Measurements from ENCODE around the gene RHOXF2. TPM values are rescaled to one million over a fixed set of nuclear protein-coding genes. Genes with fewer than 3 reads are reported as not detected.
"Not testable (repeated sequence)": the region's sequence is repeated elsewhere in the genome, so short reads cannot be mapped to it uniquely, and the experiment has no call there.

RHOXF2 gene
- total RNA-seq, 1 donor: not detected

DNA sequence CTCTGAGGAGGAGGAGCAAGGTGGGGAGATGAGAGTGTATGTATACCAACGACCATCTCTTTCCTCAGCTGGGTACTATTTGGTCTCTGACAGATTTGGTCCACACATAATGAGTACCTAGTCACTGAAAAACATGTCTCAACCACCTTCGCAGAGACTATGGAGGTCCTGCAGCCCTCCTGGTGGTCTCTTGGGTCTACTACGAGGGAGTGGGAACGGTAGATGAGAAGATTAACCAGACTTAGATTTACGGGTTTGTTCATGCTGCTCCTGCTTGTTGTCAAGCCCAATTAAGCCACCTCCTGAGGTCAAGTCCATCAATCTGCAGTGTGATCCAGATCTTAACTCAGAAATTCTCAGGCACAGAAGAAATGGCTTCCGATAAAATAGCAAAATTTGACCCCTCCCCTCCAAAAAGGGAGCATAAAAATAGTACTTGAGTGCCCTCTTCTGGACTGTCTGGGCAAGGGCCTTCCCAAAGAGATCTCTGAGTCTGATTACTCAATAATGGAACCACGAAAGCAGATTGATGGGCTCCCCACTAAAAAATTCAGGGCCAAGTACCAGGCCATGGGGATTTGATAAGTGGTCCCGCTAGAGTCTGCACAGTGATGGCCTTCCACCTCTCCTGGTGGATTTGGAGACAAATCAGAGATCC is 38.3 kb downstream of the RHOXF2 start:
- DNase-seq (ENCODE audit: low read depth in 2 of 3, low spot score in 2 of 3): not testable (repeated sequence)

DNA sequence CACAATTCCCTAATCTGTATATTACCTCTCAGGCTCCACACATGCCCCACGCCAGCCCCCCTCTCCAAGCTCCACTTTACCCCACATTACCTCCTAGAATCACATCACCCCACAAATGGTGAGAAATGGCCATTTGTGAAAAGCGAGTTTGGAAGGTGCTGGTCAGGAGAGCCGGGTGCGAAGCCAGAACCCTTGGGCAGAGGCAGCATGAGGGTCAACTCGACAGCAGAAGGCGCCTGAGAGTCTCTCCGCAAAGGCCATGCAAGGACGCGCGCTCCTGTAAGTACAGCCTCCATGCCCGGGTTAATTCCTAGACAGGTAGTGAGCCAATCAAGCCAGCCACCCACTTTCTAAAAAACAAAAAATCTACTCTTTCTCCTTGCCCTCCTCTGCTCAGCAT is 42.4 kb downstream of the RHOXF2 start:
- no peak for DNase-seq (ENCODE audit: low read depth in 2 of 3, low spot score in 2 of 3)

DNA sequence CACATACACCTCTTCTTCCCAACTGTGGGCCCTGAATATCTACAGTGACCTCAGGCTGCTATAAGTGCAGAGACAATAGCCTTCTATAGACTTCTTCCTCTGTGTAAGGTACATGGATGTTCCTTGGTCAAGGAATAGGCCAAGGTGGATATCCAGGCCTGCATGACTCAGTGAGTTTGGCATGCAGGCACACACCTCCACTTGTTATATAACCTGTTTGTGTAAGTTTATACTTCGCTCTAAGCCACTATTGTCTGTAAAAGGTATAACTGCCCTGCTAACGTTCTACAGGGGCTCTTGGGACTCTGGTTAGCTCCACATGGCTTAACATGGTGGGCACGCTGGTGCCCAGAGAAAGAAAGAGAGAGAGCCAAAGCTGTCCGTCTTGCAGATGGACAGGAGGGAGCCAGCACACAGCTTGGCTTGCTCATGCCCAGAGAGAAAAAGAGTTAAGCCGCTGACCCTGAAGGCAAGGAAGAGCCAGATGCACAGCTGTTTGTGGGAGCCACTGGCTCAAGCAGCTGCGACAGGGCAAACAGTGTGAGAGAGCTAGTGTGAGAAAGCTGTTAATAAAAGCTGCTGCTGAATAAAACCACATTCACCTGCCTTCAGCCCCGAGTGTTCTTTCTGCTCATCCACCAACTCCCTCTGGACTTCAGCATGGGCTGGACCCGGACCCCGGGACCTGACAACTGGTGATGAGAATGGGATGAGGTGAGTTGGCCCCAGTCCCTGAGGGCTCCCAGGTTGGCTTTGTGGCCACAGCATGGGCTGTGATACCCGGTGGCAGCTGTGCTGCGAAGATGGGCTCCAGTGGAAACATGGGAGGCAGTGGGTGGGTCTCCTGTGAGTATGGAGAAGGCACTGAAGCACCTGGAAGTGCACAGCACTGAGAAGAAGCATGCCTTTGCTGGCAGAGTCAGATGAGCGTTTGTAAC is 47.7 kb downstream of the RHOXF2 start:
- DNase-seq (ENCODE audit: low read depth in 2 of 3, low spot score in 2 of 3): no peak

DNA sequence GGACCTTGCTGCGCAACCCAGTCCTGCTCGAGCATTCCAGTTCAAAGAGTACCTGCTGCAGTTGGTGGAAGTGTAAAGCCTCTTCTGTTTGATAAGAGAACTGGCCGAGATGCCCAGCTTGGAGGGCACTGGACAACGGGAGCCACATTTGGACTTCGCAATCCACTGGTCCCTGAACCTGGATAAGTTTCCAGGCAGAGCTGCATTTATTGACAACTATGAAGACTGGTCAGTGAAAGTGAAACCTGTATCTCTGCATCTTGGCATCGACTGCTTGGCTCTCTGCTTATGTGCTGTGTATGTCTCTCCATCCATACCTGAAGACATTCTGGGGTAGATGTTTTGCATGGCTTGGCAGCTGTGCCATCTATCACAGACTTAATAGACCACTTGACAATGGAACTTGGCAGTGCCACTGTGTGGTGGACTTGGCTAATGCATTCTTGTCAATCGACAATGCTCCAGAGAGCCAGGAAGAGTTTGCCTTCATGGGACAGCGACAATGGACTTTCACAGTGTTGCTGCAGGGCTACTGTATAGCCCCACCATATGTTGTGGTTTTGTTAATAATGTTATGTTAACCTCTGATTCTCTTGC is 48.7 kb downstream of the RHOXF2 start:
- DNase-seq (ENCODE audit: low read depth in 2 of 3, low spot score in 2 of 3): no peak

DNA sequence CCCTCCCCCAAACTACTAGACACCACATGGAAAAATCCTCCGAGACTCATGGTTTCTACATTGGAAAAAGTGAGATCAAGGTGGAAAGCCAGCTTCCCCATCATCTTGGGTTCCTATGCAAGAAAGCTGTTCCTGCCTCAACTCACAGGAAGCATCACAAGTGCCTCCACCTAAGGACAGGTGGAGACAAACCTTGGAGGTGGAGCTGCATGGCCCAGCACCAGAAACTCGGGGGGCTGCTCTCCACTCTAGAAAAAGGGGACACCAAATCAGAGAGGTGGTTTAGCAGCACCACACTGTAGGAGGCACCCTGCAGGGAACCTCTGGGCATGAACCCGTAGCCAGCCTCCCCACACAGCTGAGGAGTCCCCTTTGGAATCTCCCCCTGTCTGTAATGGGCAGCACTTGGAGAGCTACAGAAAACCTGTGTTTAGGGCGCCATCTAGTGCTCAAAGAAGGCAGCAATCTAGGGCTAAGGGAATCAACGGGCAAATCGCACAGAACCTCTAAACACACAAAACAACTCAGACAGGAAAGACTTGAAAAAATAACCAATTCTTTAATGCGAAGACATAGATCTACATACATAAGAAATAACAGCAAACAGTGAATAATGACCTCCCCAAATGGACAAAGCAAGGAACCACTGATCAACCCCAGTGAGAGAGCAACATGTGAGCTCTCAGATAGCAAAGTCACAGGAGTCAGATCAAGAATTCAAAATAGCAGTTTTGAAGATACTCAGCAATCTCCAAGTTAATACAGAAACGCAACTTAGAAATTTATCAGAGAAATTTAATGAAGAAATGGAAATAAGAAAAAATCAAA is 55.2 kb downstream of the RHOXF2 start:
- DNase-seq (ENCODE audit: low read depth in 2 of 3, low spot score in 2 of 3): peak; percentile 21 to 75 (median 46)

Other genes with a start within 250 kb of the RHOXF2 start
- 3.2 TPM for gene NKAP, start 214.9 kb upstream of the RHOXF2 start, total RNA-seq
- gene RHOXF2B, start 80.9 kb upstream of the RHOXF2 start, total RNA-seq: not detected
- gene RHOXF1, start 42.7 kb upstream of the RHOXF2 start, total RNA-seq: not detected
- gene ZBTB33, start 92.2 kb downstream of the RHOXF2 start, total RNA-seq: 10.8 TPM
- not detected for gene TMEM255A, start 152.8 kb downstream of the RHOXF2 start, total RNA-seq
- not detected for gene ATP1B4, start 203.5 kb downstream of the RHOXF2 start, total RNA-seq